Measurements from ENCODE around the gene RPS19BP1. TPM values are rescaled to one million over a fixed set of nuclear protein-coding genes. Genes with fewer than 3 reads are reported as not detected.
A peak's percentile ranks its signal among the peaks of the same experiment; 100 is the strongest.
"Not testable (repeated sequence)": the region's sequence is repeated elsewhere in the genome, so short reads cannot be mapped to it uniquely, and the experiment has no call there.

Gene RPS19BP1
- total RNA-seq, 2 experiments from 2014 or later: 66.5 to 71.4 TPM

DNA sequence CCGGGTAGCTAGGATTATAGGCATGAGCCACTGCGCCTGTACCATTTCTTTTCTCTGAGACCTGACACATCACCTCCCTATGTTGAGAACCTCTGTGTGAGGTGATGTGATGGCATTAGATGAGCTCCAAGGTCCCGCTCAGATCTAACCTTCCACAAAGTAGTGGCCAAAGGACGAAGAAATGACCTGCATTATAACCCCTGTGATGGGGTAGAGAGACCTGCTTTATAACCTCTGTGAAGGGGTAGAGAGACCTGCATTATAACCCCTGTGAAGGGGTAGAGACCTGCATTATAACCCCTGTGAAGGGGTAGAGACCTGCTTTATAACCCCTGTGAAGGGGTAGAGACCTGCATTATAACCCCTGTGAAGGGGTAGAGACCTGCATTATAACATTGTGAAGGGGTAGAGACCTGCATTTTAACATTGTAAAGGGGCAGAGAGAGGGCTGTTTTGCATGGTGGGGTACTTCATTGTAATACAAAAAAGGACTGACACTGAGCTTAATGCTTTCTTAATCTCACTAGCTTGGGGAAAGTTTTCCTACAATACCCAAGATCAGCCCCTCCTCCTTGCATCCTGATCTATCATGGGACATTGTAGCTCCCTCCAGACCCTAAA lies 21.9 kb downstream of the RPS19BP1 start:
- Mint-ChIP-seq H3K27ac (no peak overlapping the region), H3K9me3 (no peaks in the 10 kb centered on the region), H3K4me1 (peaks cover 22% of the 10 kb centered on the region), H3K27me3 (no peaks in the 10 kb centered on the region), H3K4me3 (no peak overlapping the region), H3K36me3 (peaks cover 28% of the 10 kb centered on the region)
- ATAC-seq (ENCODE audit: low read depth): no peak
- POLR2A ChIA-PET: interaction anchor here (0.6 to 2.3 kb wide), 4 partner anchors 9 to 835 kb away, joined by 3 to 9 read pairs (median 4); partner anchors contain the start of genes ATF4 and MIEF1
- DNase-seq: no peak

DNA sequence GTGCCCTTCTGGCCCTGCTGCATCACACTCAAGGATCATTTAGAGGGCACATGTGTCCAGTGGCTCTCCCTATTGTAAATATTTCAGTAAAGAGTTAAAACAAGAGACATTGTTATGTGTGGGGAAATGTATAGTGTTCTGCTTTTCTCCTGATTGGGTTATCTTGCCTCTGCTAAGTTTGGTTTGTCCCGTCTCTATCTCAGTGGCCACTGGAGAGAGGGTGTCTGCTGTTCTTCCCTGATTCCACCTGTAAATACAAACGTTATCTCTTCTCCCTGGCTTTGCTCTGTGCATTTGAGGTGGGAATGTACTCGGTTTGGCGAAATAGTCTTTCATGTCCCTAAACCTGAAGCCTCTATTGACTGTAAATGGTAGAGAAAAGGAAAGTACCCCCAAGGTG lies 24.2 kb downstream of the RPS19BP1 start:
- peaks cover 26% of the 10 kb centered on the region for H3K4me1 Mint-ChIP-seq
- no peak overlapping the region for H3K27ac Mint-ChIP-seq
- no peak for ATAC-seq (ENCODE audit: low read depth)
- peaks cover 30% of the 10 kb centered on the region for H3K36me3 Mint-ChIP-seq
- no peaks in the 10 kb centered on the region for H3K27me3 Mint-ChIP-seq
- POLR2A ChIA-PET: interaction anchor here (0.6 kb wide), 1 partner anchor 12 kb away, joined by 3 read pairs; the partner anchor contains the start of gene ATF4
- no peak overlapping the region for H3K4me3 Mint-ChIP-seq
- no peaks in the 10 kb centered on the region for H3K9me3 Mint-ChIP-seq
- no peak for DNase-seq

DNA sequence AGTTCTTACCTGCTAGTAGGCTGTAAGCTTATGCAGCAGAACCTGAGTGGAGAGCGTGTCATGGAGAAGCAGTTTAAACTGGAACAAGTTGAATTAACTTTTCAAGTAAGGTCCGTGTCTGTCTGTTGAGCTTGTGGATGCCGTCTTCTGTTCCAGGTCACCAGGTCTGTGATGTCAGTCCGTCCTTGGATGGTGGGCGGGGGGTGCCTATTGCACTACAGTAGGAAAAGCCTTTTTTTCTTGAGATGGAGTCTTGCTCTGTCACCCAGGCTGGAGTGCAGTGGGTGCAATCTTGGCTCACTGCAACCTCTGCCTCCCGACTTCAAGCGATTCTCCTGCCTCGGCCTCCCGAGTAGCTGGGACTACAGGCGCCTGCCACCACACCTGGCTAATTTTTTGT lies 25.5 kb downstream of the RPS19BP1 start:
- POLR2A ChIA-PET: interaction anchor here (1.7 kb wide), 1 partner anchor 13 kb away, joined by 5 read pairs; the partner anchor contains the start of gene ATF4
- H3K9me3 Mint-ChIP-seq; ATAC-seq (ENCODE audit: low read depth); DNase-seq; H3K27ac Mint-ChIP-seq; H3K4me3 Mint-ChIP-seq; H3K27me3 Mint-ChIP-seq: not testable (repeated sequence)
- Mint-ChIP-seq H3K36me3 (peaks cover 31% of the 10 kb centered on the region), H3K4me1 (peaks cover 32% of the 10 kb centered on the region)

DNA sequence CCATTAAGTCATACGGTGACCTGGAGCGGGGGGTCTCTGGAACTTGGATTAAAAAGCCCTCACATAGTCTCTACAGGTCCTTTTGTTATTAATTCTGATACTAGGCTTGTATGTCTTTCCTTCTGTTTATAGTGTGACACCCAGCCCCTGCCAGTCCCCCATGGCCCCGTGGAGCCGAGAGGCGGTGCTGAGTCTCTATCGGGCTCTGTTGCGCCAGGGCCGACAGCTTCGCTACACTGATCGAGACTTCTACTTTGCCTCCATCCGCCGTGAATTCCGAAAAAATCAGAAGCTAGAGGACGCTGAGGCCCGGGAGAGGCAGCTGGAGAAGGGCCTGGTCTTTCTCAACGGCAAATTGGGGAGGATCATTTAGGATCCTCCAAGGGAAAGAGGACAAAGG lies 28.5 kb downstream of the RPS19BP1 start:
- Mint-ChIP-seq H3K4me1 (peaks cover 35% of the 10 kb centered on the region), H3K27me3 (no peaks in the 10 kb centered on the region), H3K27ac (no peak overlapping the region), H3K9me3 (no peaks in the 10 kb centered on the region), H3K36me3 (peaks cover 30% of the 10 kb centered on the region), H3K4me3 (peak overlapping the region; percentile 100)
- no peak for ATAC-seq (ENCODE audit: low read depth)
- no peak for DNase-seq
- POLR2A ChIA-PET: interaction anchor here (1.1 to 4.3 kb wide), 4 partner anchors 9 to 22 kb away, joined by 3 to 59 read pairs (median 12); partner anchors contain the start of gene ATF4

DNA sequence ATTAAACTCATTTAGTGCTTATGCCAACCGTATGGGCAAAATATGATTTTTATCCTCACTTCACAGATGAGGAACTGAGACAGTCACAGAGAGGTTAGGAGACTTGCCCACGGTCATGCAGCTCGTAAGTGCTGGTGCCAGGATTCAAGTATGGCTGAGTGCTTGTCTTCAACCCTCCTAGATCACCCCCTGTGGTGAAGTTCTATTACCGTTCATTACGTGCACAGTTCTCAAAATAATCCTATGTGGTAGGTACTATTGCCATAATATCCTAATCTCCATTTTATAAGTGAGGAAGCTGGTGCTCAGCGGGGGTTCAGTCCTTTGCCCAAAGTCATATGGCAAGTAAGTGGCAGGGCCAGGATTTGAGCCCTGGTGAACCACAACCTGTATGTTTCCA lies 28.9 kb downstream of the RPS19BP1 start:
- ATAC-seq (ENCODE audit: low read depth): no peak
- H3K27ac Mint-ChIP-seq: peak overlapping the region; percentile 8
- peaks cover 28% of the 10 kb centered on the region for H3K36me3 Mint-ChIP-seq
- H3K27me3 Mint-ChIP-seq: peaks cover 4% of the 10 kb centered on the region
- DNase-seq: no peak
- H3K9me3 Mint-ChIP-seq: no peaks in the 10 kb centered on the region
- H3K4me1 Mint-ChIP-seq: peaks cover 35% of the 10 kb centered on the region
- POLR2A ChIA-PET: interaction anchor here (0.6 to 4.3 kb wide), 6 partner anchors 9 to 56 kb away, joined by 3 to 59 read pairs (median 4); partner anchors contain the start of gene ATF4
- peak overlapping the region; percentile 100 for H3K4me3 Mint-ChIP-seq

DNA sequence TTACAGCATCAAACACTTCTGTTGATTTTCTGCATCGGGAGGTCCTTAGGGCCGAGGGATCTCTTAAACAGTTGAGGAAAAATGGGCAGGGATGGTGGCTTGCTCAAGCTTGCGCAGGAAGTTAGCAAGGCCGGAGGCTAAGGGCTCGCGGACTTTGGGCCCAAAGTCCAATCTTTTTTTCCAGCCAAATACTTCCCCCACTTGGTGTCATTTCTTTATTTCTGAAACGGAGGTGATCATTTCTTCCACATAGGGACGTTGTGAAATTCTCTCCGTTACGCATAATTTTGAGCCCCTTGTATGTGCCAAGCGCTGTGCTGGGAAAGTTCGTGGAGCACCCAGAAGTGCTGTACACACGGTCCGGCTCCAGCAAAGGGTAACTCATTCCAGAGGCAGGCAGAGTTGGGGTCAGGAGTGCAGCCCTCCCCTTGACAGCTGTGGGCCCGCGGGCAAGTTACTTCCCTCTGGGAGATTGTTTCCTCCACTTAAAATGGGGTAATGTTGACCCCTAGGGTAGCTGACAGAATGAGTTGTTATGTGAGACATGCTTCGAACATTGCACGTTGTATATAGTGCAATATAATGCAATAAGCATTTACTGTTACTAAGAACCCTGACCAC lies 29.6 kb downstream of the RPS19BP1 start:
- Mint-ChIP-seq H3K36me3 (peaks cover 24% of the 10 kb centered on the region), H3K9me3 (no peaks in the 10 kb centered on the region), H3K4me3 (peak overlapping the region; percentile 100), H3K27ac (peak overlapping the region; percentile 65), H3K27me3 (peaks cover 4% of the 10 kb centered on the region), H3K4me1 (peaks cover 34% of the 10 kb centered on the region)
- ATAC-seq (ENCODE audit: low read depth) (no peak), DNase-seq (no peak)
- POLR2A ChIA-PET: interaction anchor here (0.6 to 4.3 kb wide), 8 partner anchors 8 to 56 kb away, joined by 3 to 59 read pairs (median 6); partner anchors contain the start of gene ATF4

DNA sequence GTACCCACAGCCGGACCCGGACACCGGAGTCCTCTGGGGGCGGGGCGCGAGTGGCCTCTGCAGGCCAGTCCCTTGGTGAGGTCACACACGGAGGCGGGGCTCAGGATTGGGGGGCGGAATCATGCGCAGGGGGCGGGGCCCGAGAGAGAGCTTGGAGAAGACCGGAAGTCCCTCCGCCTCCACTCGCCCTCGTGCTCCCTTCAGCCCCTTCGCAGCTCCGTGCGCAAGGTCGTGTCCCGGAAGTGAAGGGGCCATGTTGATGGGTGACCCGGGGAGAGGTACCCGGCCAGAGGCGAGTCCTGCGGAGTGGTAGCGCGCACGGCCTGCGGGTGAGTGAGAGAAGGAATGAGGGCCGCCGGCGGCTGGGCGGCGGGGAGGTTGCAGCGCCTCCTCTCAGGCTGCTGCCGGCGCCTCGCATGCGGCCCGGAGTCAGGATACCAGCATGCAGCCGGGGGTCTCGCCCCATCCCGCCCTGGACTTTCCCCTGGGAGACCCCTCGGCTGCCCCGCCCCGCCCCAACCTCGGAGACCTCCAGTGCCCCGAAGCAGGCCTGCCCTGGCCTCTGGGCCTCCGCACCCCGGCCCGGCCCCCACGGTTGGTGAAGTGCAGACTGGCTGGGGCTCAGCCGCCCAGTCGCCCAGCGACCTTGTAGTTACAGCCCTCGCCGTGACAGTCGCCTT lies 30.3 kb downstream of the RPS19BP1 start, which contains the start of gene MIEF1:
TSS of gene MIEF1 (plus strand) at position 182 of the 680 bp plus-strand sequence. CDS start 9,005 bp downstream, outside the sequence.
- ATAC-seq (ENCODE audit: low read depth) (peak; percentile 98), DNase-seq (peak; percentile 94)
- H3K27me3 Mint-ChIP-seq: peaks cover 4% of the 10 kb centered on the region
- H3K9me3 Mint-ChIP-seq: no peaks in the 10 kb centered on the region
- peaks cover 36% of the 10 kb centered on the region for H3K4me1 Mint-ChIP-seq
- H3K36me3 Mint-ChIP-seq: peaks cover 24% of the 10 kb centered on the region
- H3K27ac Mint-ChIP-seq: peak within 1 kb of the TSS; percentile 98
- H3K4me3 Mint-ChIP-seq: peak within 1 kb of the TSS; percentile 100
- POLR2A ChIA-PET: interaction anchor here (0.6 to 4.3 kb wide), 11 partner anchors 8 to 542 kb away, joined by 3 to 59 read pairs (median 5); partner anchors contain the start of genes ATF4 and RPS19BP1

DNA sequence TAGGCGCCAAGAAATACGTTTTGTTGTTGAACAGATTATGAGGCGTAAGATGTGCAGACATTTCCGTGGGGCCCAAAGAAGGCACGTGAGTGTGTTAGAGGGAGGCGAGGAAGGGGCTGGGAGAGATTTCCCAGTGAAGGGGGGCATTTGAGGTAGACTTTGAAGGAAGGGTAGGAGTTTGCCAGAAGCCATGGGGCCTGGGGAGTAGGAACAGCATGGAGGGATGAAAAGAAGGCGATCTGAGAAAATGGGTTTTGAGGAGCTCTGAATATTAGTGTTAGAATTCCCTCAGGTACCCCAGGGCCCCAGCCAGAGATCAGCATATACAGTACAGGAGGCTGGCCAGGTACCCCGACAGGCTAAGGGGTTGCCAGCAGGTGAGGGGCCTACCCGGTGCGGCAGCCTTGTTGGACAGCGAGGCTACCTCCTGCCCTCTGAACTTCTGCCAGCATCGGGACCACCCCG lies 30.9 kb downstream of the RPS19BP1 start:
- ATAC-seq (ENCODE audit: low read depth) (no peak), DNase-seq (no peak)
- Mint-ChIP-seq H3K9me3 (no peaks in the 10 kb centered on the region), H3K4me3 (peak overlapping the region; percentile 100), H3K36me3 (peaks cover 22% of the 10 kb centered on the region), H3K4me1 (peaks cover 34% of the 10 kb centered on the region), H3K27ac (peak overlapping the region; percentile 98), H3K27me3 (peaks cover 4% of the 10 kb centered on the region)
- POLR2A ChIA-PET: interaction anchor here (0.6 to 4.3 kb wide), 11 partner anchors 9 to 542 kb away, joined by 3 to 59 read pairs (median 5); partner anchors contain the start of genes ATF4 and RPS19BP1

DNA sequence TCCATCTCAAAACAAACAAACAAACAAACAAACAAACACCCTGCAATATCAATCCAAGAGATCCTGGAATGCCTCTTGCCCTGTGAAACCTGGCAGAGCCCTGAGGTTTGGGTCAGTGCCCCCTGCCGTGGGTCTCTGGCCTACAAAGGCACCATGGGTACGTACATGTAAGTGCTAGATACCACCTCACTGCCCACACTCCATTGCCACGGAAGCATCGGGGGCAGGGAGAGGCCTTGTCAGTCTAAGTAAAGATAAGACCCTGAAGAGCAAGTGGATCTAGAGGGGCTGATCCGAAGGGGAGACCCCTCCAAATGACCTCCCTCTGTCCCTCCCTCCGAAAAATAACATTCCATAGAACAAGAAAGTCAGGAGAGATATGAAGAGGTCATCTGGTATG lies 32.4 kb downstream of the RPS19BP1 start:
- Mint-ChIP-seq H3K27me3 (peaks cover 4% of the 10 kb centered on the region), H3K4me1 (peaks cover 24% of the 10 kb centered on the region), H3K36me3 (peaks cover 10% of the 10 kb centered on the region), H3K9me3 (no peaks in the 10 kb centered on the region), H3K27ac (no peak overlapping the region), H3K4me3 (no peak overlapping the region)
- ATAC-seq (ENCODE audit: low read depth) (no peak), DNase-seq (no peak)
- POLR2A ChIA-PET: interaction anchor here (4.3 kb wide), 1 partner anchor 22 kb away, joined by 59 read pairs; the partner anchor contains the start of gene ATF4

DNA sequence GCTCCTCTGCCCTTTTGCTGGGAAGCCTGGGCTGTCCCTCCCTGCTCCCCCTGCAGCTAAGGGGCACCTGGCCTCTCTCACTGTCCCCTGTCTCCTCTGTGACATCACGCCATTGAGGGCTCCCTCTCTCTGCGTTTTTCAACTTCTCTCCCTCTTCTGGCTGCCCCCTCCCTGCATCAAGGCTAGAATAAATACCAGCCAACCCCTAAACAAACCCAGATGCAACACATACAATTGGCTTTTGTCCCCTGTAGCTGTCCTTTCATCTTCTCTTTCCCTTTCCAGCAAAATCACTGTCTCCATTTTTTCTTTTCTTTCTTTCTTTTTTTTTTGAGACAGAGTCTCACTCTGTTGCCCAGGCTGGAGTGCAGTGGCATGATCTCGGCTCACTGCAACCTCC lies 33.7 kb downstream of the RPS19BP1 start:
- no peak overlapping the region for H3K4me3 Mint-ChIP-seq
- POLR2A ChIA-PET: interaction anchor here (0.5 to 1.1 kb wide), 3 partner anchors 21 to 291 kb away, joined by 3 to 4 read pairs (median 3); partner anchors contain the start of gene ATF4
- H3K4me1 Mint-ChIP-seq: peaks cover 26% of the 10 kb centered on the region
- no peaks in the 10 kb centered on the region for H3K9me3 Mint-ChIP-seq
- DNase-seq (no peak), ATAC-seq (ENCODE audit: low read depth) (no peak)
- peaks cover 2% of the 10 kb centered on the region for H3K36me3 Mint-ChIP-seq
- no peak overlapping the region for H3K27ac Mint-ChIP-seq
- peaks cover 4% of the 10 kb centered on the region for H3K27me3 Mint-ChIP-seq

DNA sequence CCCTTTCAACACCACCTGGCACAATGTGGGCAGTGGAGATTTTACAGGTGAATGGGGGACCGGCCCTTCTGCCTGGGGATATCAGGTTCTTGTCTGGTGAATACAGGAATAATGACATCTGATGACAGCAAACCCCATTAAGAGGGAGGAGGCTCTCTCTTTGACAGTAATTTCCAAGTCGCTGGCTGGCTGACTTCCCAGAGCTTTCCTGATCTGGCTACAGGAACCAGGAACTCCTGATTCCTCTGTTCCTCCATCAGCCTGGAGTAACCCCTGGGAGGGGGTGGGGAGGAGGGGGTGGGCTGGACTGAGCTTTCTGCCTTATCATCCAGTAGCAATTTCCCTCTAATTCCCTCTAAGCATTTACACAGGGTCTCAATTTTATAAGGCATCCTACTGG lies 34.2 kb downstream of the RPS19BP1 start:
- peaks cover 2% of the 10 kb centered on the region for H3K36me3 Mint-ChIP-seq
- POLR2A ChIA-PET: interaction anchor here (0.5 to 1.1 kb wide), 2 partner anchors 23 to 291 kb away, joined by 3 to 4 read pairs; no protein-coding TSS in a partner anchor

DNA sequence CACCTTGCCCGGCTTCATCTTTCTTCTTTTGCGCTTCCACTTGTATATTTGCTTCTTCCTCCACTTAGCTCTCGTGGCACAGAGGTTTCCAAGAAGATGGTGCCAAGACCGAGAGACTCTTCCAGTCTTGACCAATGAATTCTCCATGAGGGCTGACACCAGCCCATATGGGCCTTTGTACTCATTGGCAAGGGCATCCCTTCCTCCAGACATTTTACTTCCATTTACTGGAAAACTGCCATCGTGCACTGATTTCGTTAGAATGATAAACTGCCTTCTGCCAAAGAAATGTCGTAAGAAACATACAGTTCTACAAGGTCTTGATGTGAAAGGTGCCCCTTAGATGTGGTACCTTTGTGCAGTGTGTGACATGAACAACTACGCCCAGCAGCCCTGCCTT lies 35.1 kb downstream of the RPS19BP1 start:
- Mint-ChIP-seq H3K36me3 (peaks cover 2% of the 10 kb centered on the region), H3K4me1 (peaks cover 24% of the 10 kb centered on the region), H3K27ac (no peak overlapping the region), H3K9me3 (no peaks in the 10 kb centered on the region), H3K27me3 (peaks cover 4% of the 10 kb centered on the region), H3K4me3 (no peak overlapping the region)
- ATAC-seq (ENCODE audit: low read depth) (no peak), DNase-seq (no peak)
- POLR2A ChIA-PET: interaction anchor here (5.5 kb wide), 1 partner anchor 33 kb away, joined by 40 read pairs; the partner anchor contains the start of gene RPS19BP1

More for the DNA sequence above, 34.2 kb downstream of the RPS19BP1 start:
- Mint-ChIP-seq H3K9me3 (no peaks in the 10 kb centered on the region), H3K4me1 (peaks cover 24% of the 10 kb centered on the region), H3K27ac (no peak overlapping the region), H3K27me3 (peaks cover 4% of the 10 kb centered on the region), H3K4me3 (no peak overlapping the region)
- ATAC-seq (ENCODE audit: low read depth) (no peak), DNase-seq (no peak)
